ENCODE results near the gene USP37.

- TF ChIP-seq ELF1 (IDR thresholded peaks at IDR 0.05; ENCODE audit: borderline replicate concordance, low read depth) (no peak), CTCF (IDR thresholded peaks at IDR 0.05 in 2 of 3, conservative IDR thresholded peaks at IDR 0.05 in 1 of 3; ENCODE audit: borderline replicate concordance in 1 of 3, insufficient read depth in 1 of 3, low read depth in 2 of 3, low read length in 2 of 3) (no peak), REST (IDR thresholded peaks at IDR 0.05; ENCODE audit: low read depth) (no peak), ATF3 (IDR thresholded peaks at IDR 0.05) (no peak), EZH2phosphoT487 (IDR thresholded peaks at IDR 0.05; ENCODE audit: borderline replicate concordance) (no peak), RAD21 (IDR thresholded peaks at IDR 0.05; ENCODE audit: low read depth) (no peak), POLR2A (IDR thresholded peaks at IDR 0.05; ENCODE audit: borderline replicate concordance, extremely low read depth, insufficient read depth, insufficient read length) (no peak), MAX (IDR thresholded peaks at IDR 0.05) (no peak), YY1 (IDR thresholded peaks at IDR 0.05; ENCODE audit: extremely low read depth, insufficient replicate concordance, low read depth, low read length) (no peak)
Observed at GRCh38 chr2:218577482-218578220, 9.5 kb upstream of the USP37 start.

All from HCT116 (cell line).